Upper lobe of left lung (tissue), 4 donors: ENCODE results near the gene ATF6.

Source experiments
- POLR2A ChIP-seq, 4 donors: fragments of 450-650 bp; IDR thresholded peaks; one replicate each; pipeline ENCODE4 v1.5.1; 2016 to 2017; ENCODE audit warnings: antibody characterized with exemption in 4 of 4, mild to moderate bottlenecking in 2 of 4
- TF ChIP-seq, protein P1 (sequence below), 6 experiments: fragments of 450-650 bp in 4 of 6; fragments of 200-600 bp in 2 of 6; sonication (generic) in 2 of 6; IDR thresholded peaks; one replicate each; pipeline ENCODE4 v1.5.1; 2016 to 2019; ENCODE audit warnings: antibody characterized with exemption in 6 of 6

DNA sequence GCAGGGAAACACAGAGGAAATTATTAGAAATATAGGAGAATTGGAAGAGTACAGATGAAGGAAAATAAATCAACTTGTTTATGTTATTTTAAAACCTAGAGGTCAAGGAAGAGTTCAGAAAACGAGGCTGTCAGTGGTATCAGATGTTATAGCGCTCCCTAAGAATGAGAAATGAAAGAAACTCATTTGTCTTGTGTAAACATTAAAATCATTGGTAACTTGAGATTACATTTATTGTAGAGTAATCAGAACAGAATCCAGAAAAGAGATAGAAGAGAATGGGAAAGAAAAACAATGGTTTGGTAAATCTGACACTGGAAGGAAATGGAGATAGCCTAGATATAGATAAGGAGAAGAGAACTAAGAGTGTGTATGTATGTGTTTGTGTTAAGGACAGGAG lies 106.4 kb downstream of the ATF6 start:
- TF ChIP-seq, protein P1, sequence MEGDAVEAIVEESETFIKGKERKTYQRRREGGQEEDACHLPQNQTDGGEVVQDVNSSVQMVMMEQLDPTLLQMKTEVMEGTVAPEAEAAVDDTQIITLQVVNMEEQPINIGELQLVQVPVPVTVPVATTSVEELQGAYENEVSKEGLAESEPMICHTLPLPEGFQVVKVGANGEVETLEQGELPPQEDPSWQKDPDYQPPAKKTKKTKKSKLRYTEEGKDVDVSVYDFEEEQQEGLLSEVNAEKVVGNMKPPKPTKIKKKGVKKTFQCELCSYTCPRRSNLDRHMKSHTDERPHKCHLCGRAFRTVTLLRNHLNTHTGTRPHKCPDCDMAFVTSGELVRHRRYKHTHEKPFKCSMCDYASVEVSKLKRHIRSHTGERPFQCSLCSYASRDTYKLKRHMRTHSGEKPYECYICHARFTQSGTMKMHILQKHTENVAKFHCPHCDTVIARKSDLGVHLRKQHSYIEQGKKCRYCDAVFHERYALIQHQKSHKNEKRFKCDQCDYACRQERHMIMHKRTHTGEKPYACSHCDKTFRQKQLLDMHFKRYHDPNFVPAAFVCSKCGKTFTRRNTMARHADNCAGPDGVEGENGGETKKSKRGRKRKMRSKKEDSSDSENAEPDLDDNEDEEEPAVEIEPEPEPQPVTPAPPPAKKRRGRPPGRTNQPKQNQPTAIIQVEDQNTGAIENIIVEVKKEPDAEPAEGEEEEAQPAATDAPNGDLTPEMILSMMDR (IDR thresholded peaks at IDR 0.05): no peak
- no peak for TF ChIP-seq POLR2A (IDR thresholded peaks at IDR 0.05)
